NOMO-1 treated with DMSO at 0.1 percent for 48 hours (cell line): ENCODE data around the gene ADGB.
A peak's percentile ranks its signal among the peaks of the same experiment; 100 is the strongest.
"Not testable (repeated sequence)": the region's sequence is repeated elsewhere in the genome, so short reads cannot be mapped to it uniquely, and the experiment has no call there.

Experiments
- DNase-seq: peaks from one replicate; lab custom pipeline; 2025; ENCODE audit not compliant: unreplicated experiment; lab: John Stamatoyannopoulos, UW

ADGB gene

GRCh38 chr6:146598772-146599405 lies at the start of gene ADGB:
Gene ADGB (plus strand): TSS chr6:146598972. CDS start chr6:146599041, 69 bp downstream.
- DNase-seq, result peak; percentile 10

DNA sequence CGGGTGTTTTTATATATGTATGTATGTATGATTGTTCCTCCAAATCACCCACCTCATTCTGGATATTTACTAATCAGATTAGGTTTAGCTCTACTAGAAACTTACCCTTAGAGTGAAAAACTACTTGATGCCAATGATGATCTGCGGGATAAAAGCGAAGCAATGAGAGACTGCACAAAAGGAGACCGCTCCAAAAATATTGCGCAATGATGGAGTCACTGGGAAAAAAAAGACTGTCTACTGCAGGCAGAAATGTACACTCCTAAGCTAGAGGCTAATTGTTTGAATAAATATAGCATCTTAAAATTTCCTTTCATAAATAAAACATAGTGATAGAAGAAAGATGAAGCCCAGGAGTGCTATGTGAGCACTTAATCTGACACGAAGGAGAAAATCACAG lies 47.9 kb upstream of the ADGB start:
- DNase-seq, result no peak

DNA sequence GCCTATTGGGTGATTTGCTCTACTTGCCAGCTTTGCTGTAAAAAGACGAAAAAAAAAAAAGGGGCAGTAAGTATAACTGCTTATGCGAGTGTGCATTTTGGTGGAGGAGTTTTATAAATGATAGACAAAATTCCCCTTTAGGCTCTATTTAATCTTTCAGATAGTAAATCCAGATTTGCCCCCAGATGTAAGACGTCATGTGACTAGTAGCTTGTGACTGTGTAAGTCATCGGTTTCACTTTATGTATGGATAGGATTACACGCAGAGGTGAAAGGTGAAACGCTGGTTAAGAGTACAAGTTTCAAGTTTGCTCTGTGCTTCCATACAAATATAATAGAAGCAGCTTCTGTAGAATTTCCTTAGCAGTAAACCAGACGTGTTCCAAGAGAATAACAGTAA lies 47.2 kb upstream of the ADGB start:
- DNase-seq, result no peak

- DNase-seq, result no peak
Measured at GRCh38 chr6:146553377-146554135, 45.2 kb upstream of the ADGB start.

GRCh38 chr6:146560607-146561006 lies 38.2 kb upstream of the ADGB start:
- DNase-seq, result peak; percentile 23

GRCh38 chr6:146566661-146567060 lies 32.1 kb upstream of the ADGB start:
- not testable (repeated sequence) for DNase-seq

DNA sequence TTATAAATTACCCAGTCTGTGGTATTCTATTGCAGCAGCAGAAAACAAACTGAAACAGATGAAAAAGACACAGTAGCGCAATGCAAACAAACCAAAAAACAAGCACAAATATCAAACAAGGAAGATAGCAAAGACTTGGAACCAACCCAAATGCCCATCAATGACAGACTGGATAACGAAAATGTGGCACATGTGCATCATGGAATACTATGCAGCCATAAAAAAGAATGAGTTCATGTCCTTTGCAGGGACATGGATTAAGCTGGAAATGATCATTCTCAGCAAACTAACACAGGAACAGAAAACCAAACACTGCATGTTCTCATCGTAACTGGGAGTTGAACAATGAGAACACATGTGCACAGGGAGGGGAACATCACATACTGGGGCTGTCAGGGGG lies 30.2 kb upstream of the ADGB start:
- not testable (repeated sequence) for DNase-seq

DNA sequence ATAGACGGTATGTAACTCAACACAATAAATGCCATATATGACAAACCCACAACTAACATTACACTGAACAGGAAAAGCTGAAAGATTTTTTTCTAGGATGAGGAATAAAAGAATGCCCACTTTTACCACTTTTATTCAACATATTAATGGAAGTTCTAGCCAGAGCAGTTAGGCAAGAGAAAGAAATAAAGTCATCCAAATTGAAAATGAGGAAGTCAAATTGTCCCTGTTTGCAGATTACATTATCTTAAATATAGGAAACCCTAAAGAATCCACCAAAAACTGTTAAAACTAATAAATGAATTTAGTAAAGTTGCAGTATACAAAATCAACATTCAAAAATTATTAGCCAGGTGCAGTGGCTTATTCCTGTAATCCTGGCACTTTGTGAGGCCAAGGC lies 24.6 kb upstream of the ADGB start:
- DNase-seq, result no peak

DNA sequence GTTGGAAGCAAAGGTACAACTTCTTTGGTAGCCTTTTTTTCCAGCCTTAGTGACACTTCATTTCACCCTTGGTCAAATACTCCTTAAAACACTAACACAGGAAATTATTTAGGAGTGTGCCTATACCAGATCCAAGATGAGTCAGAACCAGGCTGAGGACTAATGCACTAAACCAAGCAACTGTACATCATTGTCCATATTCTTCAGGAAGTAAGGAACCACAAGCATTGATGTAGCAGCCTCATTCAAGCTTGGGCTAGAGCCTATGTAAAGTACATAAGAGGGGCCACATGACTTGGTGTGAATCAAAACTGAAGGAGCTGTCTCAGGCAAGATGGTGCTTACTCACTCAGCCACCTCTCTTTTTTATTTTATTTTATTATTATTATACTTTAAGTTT lies 20.7 kb upstream of the ADGB start:
- no peak for DNase-seq

DNA sequence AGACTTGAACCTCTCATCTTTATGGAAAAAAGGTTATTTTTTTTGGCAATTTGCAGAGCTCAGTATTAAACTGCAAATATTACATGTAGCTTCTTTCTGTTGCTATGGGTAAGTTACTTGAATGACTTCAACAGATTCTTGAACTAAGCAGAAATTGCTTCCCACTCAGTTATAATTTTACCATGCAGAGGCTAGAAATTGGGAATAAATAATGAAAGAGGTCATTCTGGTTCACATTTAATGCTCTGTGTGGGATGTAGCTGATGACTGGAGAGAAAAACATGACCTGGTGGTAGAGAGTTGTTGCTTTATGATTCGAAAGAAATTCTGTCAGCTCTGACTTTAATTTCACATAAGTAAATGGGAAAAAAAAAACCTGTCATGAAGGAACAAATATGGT lies 16.8 kb upstream of the ADGB start:
- DNase-seq, result no peak

- peak; percentile 82 for DNase-seq
Measured at GRCh38 chr6:146582857-146583256, 15.9 kb upstream of the ADGB start.

DNA sequence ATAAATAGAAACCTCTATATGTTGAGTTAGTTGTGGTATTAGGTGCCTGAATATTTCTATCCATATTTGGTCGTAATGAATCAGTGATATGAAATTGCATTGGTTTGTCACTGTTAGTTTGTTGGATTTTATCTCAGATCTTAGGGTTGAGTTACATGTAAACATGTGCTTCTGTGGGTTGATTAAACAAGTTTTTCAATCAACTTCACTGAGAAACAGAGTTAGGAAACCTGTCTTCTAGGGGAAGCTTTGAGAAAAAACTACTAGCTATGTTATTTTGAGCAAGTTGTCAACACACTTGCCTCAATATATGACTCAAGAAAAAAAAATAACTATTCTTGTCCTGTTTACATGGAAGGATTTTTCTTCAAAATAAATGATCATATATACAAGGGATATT lies 14.8 kb upstream of the ADGB start:
- no peak for DNase-seq

- peak; percentile 41 for DNase-seq
Measured at GRCh38 chr6:146587459-146587858, 11.3 kb upstream of the ADGB start.

DNA sequence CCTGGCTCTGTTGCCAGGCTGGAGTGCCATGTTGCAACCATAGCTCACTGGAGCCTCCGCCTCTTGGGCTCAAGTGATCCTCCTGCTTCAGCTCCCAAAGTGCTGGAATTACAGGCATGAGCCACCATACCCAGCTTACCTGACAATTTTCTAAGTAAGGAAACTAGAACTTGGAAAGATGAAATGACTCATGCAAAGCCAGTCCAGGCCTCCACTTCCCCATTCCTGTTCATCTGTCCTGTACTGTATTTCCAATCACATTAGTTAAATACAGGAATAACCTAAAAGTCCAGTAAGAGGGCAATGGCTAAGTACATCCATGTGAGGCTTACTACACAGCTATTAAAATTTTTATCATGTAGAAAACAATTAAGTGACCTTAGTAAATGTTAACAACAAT lies 8.3 kb upstream of the ADGB start:
- DNase-seq, result no peak

- no peak for DNase-seq
Measured at GRCh38 chr6:146592451-146592850, 6.3 kb upstream of the ADGB start.

DNA sequence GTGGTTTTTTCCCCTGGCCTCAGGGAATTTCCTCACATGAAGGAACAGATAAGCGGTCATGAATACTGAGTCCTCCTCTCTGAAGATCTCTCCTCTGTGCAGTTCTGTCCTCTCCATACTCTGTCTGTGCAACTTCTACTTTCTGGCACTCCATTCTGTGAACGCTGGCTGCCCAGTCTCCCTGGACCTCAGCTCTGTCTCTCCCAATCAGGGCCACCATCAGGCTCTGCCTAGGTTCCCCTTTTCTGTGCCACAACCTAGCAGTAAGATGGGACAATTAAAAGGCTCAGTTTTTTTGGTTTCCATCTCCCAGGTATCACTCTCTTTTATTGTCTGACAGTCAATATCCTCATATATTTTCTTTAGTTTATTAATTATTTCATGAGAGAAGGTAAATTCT lies 4.8 kb upstream of the ADGB start:
- peak; percentile 68 for DNase-seq

- DNase-seq, result peak; percentile 76
Measured at GRCh38 chr6:146594495-146594894, 4.3 kb upstream of the ADGB start.

- peak; percentile 94 for DNase-seq
Measured at GRCh38 chr6:146595972-146596731, 2.6 kb upstream of the ADGB start.

DNA sequence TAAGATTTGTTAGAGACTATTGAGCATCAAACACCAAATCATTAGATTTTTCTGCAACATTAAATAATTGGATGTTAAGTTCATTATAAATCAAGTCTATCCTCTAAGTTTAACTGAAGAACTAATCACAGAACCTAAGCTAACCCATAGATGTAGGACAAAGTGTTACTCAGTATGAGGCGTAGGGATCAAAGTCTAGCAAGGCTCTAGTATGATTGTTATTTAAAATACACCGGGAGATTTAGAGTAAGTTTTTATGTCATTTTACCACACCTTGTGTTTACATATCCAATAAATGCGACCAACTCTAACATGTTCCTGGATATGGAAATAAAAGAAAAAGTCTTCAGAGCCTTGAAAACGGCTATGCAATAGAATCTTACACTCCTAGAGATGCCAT lies 2.6 kb downstream of the ADGB start:
- DNase-seq, result no peak

DNA sequence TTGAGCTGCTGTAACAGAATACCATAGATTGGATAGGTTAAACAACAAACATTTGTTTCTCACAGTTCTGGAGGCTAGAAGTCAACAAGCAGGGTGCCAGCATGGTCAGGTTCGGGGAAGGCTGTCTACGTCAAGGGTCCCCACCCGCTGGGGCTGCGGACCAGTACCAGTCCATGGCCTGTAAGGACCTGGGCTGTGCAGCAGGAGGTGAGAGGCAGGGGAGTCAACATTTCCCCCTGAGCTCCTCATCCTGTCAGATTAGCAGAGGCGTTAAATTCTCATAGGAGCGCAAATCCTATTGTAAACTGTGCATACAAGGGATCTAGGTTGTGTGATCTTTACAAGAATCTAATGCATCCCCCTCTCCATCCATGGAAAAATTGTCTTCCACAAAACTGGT lies 3.8 kb downstream of the ADGB start:
- no peak for DNase-seq

- no peak for DNase-seq
Measured at GRCh38 chr6:146613947-146614346, 15.2 kb downstream of the ADGB start.

- DNase-seq, result peak; percentile 49
Measured at GRCh38 chr6:146620655-146621054, 21.9 kb downstream of the ADGB start.
